DMS114 treated with DMSO at 0.1 percent for 48 hours (cell line): ENCODE data around the gene SERINC5.
A peak's percentile ranks its signal among the peaks of the same experiment; 100 is the strongest.

Experiments used
- DNase-seq: peaks from one replicate; lab custom pipeline; 2025; ENCODE audit not compliant: unreplicated experiment; lab: John Stamatoyannopoulos, UW

Gene SERINC5

GRCh38 chr5:80255431-80255810, 427 bp downstream of the SERINC5 start:
- peak; percentile 35 for DNase-seq

GRCh38 chr5:80254767-80255430, 949 bp downstream of the SERINC5 start:
- DNase-seq, result no peak

- DNase-seq, result no peak
These were observed 4.2 kb downstream of the SERINC5 start for GRCh38 chr5:80251636-80252035.

GRCh38 chr5:80250801-80251200, 5.0 kb downstream of the SERINC5 start:
- DNase-seq, result no peak

GRCh38 chr5:80249901-80250300, 5.9 kb downstream of the SERINC5 start:
- DNase-seq, result no peak

- DNase-seq, result no peak
These were observed 7.5 kb downstream of the SERINC5 start for GRCh38 chr5:80248378-80248777.

- no peak for DNase-seq
These were observed 8.7 kb downstream of the SERINC5 start for GRCh38 chr5:80246995-80247729.

- DNase-seq, result no peak
These were observed 9.7 kb downstream of the SERINC5 start for GRCh38 chr5:80246001-80246758.

- DNase-seq, result no peak
These were observed 12.3 kb downstream of the SERINC5 start for GRCh38 chr5:80243567-80243966.

GRCh38 chr5:80242849-80243248, 13.0 kb downstream of the SERINC5 start:
- no peak for DNase-seq

- DNase-seq, result no peak
These were observed 15.4 kb downstream of the SERINC5 start for GRCh38 chr5:80240368-80240986.

- DNase-seq, result no peak
These were observed 16.0 kb downstream of the SERINC5 start for GRCh38 chr5:80239680-80240367.

GRCh38 chr5:80238778-80239679, 16.8 kb downstream of the SERINC5 start:
- no peak for DNase-seq

GRCh38 chr5:80238097-80238496, 17.8 kb downstream of the SERINC5 start:
- DNase-seq, result no peak

GRCh38 chr5:80237243-80237642, 18.6 kb downstream of the SERINC5 start:
- no peak for DNase-seq

GRCh38 chr5:80234116-80234948, 21.5 kb downstream of the SERINC5 start:
- no peak for DNase-seq

- DNase-seq, result no peak
These were observed 24.2 kb downstream of the SERINC5 start for GRCh38 chr5:80231693-80232092.

- no peak for DNase-seq
These were observed 24.6 kb downstream of the SERINC5 start for GRCh38 chr5:80231243-80231642.
